WTC11 (cell line): ENCODE results near the gene MYL6B.

ENCODE experiments used
- CTCF ChIP-seq: fragments of 200-600 bp; IDR thresholded peaks from 2 replicates; pipeline ENCODE4 v1.8.0; 2022; ENCODE audit warnings: antibody characterized with exemption
- ESRRA ChIP-seq: sonication (generic); formaldehyde crosslinking; IDR thresholded peaks from 2 replicates; pipeline ENCODE4 v1.8.1; 2022; ENCODE audit warnings: mild to moderate bottlenecking, missing genetic modification reagents, borderline replicate concordance
- FOXJ3 ChIP-seq: sonication (generic); formaldehyde crosslinking; IDR thresholded peaks from 2 replicates; pipeline ENCODE4 v1.9.0; 2021; ENCODE audit warnings: missing genetic modification reagents, mild to moderate bottlenecking, borderline replicate concordance
- MAX ChIP-seq: sonication (generic); formaldehyde crosslinking; IDR thresholded peaks from 2 replicates; pipeline ENCODE4 v1.8.0; 2022; ENCODE audit warnings: mild to moderate bottlenecking, missing genetic modification reagents
- ZNF281 ChIP-seq: sonication (generic); formaldehyde crosslinking; IDR thresholded peaks from 2 replicates; pipeline ENCODE4 v1.8.0; 2023; ENCODE audit warnings: mild to moderate bottlenecking, missing genetic modification reagents

- TF ChIP-seq MAX (no peak), FOXJ3 (CRISPR knock-in tag) (no peak), ESRRA (CRISPR knock-in tag) (no peak), ZNF281 (CRISPR knock-in tag) (no peak), CTCF (no peak)
Measured at GRCh38 chr12:56154818-56155217, 2.4 kb downstream of the MYL6B start.
